Activated gamma-delta T cell treated with anti-CD3 and anti-CD28 coated beads, Interleukin-2, amount 50 U/mL, for 16 hours (primary cell): ENCODE data around the gene SREK1IP1.
A peak's percentile ranks its signal among the peaks of the same experiment; 100 is the strongest.

Source experiments
- DNase-seq: peaks from one replicate; pipeline ENCODE4 v3.0.0-alpha.2; 2020; ENCODE audit warnings: low read depth

Gene SREK1IP1

DNA sequence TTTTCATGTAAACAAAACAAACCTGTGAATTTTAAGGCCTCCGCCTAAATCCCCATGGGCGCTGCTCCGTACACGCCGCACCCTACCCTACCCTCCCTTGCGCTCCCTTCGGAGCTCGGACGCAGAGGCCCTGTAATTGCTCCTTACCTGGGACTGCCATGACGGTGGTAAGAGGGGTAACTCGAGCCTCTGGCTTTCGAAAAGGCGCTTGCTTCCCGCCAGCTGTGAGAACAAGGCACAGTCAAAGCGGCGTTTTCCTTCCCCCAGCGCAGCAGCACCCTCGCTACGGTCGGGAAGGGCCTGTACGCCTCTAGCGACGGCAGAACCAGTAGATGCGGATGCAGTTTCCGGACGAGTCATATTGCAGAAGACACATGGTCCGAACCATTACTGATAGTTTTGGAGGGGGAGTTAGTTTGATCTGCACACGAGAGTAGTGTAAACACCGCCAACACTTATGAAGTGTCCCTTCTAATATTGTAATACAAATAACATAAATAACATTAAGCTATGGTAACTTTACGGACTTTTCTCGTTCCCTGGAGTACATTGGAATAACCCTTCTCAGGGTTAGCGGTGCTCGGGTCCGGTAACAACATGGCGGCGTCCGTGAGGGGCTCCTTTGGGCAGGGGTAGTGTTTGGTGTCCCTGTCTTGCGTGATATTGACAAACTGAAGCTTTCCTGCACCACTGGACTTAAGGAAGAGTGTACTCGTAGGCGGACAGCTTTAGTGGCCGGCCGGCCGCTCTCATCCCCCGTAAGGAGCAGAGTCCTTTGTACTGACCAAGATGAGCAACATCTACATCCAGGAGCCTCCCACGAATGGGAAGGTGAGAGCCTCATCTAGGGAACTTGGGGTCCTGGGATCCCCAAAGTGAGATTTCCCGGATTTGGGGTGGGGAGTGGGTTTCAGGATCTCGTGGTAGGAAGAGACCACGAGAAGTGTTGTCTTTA lies at the start of gene SREK1IP1, which contains the start of gene CWC27:
SREK1IP1 (minus strand) TSS at position 334 of the 955 bp plus-strand sequence; CDS start at position 160, 174 bp downstream.
CWC27 (plus strand) TSS at position 573 of the 955 bp plus-strand sequence; CDS start at position 790, 217 bp downstream.
- DNase-seq: peak; percentile 62

- no peak for DNase-seq
Measured at GRCh38 chr5:64818245-64818644, 49.8 kb upstream of the SREK1IP1 start.

- no peak for DNase-seq
Measured at GRCh38 chr5:64814073-64814472, 45.6 kb upstream of the SREK1IP1 start.

GRCh38 chr5:64811050-64811640 lies 42.7 kb upstream of the SREK1IP1 start:
- no peak for DNase-seq

DNA sequence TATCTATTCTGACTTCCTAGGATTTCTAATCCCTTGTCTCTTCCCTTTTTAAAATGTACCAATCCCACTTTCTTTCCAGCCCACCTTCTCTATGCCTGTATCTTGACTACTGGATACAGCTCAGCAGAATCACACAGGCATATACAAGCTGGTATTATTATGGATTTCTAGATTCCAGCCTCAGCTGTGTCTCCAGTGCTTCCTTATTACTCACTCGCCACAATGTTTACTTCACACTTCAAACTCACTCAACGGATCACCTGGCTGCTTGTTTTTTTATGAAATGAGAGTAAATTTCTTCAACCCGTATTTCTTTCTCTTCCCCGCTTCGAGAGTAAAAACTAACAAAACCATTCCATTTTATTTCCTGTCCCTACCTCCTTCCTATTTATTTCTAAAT lies 39.0 kb upstream of the SREK1IP1 start:
- no peak for DNase-seq

- DNase-seq: no peak
Measured at GRCh38 chr5:64806537-64806936, 38.0 kb upstream of the SREK1IP1 start.

DNA sequence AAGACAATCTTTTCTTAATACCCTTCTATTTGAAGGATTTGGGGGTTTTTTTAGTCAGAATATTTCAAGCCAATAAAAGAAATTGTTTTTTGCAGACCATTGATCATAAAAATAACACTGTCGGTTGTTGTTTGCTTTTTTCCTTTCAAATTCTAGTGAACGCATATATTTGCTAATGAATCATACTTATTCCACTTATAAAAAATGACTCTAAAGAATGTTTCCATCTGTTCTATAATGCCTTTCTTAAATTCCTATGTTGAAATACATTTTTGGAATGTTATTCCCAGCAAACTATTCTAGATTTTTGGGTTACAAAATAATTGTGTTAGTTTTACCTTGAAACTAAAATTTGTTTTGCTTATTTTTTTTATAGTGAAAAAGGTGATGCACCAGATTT lies 32.4 kb upstream of the SREK1IP1 start:
- DNase-seq: no peak

DNA sequence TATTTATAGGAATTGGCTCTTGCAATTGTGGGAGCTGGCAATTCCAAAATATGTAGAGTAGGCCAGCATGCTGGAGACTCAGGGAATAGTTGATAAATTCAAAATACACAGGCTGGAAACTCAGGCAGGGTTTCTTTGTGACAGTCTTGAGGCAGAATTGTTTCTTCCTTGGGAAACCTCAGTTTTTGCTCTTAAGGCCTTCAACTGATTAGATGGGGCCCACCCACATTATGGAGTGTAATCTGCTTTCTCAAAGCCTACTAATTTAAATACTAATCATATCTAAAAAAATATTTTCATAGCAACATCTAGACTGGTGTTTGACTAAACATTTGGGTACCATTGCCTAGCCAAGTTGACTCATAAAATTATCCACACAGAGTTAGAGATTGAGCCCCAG lies 27.8 kb upstream of the SREK1IP1 start:
- DNase-seq: no peak

DNA sequence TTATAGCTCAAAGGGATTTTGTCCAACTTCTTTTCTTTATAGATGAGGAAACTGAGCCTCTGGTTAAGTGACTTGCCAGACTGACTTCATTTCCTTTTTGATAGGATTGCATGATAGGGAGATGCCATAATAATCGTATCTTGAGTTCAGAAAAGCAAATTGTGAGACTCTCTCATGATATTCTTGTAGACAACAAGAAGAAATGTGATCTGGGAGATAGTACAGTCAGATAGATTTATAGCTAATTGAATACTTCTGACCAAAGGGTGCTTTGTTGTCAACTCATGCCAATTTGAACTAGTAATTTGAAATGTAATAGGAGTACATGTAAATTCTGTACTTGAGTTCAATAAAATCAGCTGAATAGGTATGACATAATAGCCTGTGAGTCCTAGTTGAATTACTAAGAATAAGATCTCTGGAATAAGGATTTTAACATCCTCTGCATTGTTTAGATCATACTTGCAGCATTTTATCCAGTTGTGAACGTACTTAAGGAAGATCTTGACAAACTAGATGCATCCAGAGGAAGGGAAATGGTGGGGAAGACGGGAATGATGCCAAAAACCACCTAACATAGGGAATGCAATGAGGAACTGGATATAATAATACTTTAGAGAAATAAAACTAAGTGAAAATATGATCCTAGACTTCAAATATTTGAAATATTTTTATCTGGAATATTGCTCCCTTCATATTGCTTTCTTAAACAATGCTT lies 25.7 kb upstream of the SREK1IP1 start:
- no peak for DNase-seq

DNA sequence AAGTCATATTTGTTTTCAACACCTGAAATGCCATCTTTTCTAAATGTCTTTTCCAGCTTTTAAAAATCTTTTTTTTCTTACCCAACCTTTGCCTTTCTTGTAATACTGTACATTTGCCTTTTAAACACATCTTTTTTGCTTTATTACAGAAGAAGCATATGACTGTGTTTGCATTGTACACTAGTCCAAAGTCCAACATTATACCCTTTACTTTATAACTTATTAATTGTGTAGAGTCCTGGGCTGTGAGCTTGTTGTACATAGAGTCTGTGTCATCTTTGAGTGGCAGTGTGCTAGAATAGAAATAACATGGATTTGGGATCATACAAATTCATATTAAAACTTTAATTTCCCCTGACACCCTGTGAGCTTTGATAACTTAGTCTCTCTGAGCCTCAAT lies 24.0 kb upstream of the SREK1IP1 start:
- no peak for DNase-seq

DNA sequence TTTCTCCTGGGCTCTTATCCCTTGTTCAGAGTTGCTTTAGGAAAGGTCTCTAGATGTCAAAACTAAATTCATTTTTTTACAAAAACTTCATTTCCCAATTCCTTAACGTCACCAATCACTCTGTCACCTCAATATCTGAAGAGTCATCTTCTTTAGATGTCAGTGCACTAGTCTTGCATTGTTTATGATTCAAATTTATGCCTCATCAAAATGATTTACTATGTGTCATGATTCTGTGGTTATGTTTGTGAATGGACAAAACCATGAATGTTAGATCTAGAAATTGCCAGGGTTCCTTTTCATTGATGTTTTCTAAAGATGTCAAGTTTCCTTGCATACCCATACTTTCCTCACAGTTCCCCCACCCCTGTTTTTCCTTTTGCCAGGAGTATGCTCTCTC lies 21.7 kb upstream of the SREK1IP1 start:
- DNase-seq: no peak

- no peak for DNase-seq
Measured at GRCh38 chr5:64789457-64789856, 21.0 kb upstream of the SREK1IP1 start.

- no peak for DNase-seq
Measured at GRCh38 chr5:64788156-64788555, 19.7 kb upstream of the SREK1IP1 start.

DNA sequence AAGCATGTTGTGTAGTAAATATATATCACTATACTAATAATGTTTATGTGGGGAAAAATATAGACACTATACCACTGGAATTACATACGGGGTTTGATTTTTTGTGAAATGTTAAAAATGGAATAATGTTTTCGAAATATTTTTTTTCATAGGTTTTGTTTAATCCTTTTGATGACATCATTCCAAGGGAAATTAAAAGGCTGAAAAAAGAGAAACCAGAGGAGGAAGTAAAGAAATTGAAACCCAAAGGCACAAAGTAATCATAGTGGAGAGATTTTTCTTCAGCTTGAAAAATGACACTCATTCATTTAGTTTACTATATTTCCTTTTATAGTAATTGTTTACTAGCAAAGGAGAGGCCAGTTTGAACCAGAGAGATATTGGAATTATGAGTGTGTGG lies 17.9 kb upstream of the SREK1IP1 start:
- no peak for DNase-seq

DNA sequence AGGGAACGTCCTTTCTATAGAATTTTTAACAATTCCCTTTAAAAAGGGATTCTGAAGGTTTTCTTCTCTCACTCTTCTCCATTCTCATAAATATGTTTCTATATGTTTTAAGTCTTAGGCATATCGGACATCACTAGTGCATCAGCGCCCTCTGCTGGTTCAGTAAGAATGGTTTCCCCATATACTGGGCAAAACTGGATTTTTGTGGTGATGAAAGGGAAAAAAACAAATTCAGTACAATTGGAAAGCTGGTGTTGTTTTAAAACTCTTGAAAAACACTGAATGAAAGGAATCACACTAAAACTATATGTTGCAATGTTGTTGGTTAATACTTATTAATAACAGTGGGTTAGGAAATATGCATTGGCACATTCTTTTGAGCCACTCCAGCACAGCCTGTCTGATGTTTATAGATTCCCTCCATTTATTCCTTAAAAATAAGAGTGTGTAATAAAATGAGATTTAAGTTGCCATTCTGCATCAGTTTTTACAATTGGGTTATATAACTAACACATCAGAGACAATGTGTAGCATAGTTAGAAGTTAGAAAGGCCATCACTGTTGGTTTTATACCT lies 16.0 kb upstream of the SREK1IP1 start:
- peak; percentile 45 for DNase-seq

GRCh38 chr5:64775291-64775690 lies 6.8 kb upstream of the SREK1IP1 start:
- no peak for DNase-seq

GRCh38 chr5:64773533-64773932 lies 5.0 kb upstream of the SREK1IP1 start:
- no peak for DNase-seq

GRCh38 chr5:64771736-64772135 lies 3.2 kb upstream of the SREK1IP1 start:
- DNase-seq: no peak

DNA sequence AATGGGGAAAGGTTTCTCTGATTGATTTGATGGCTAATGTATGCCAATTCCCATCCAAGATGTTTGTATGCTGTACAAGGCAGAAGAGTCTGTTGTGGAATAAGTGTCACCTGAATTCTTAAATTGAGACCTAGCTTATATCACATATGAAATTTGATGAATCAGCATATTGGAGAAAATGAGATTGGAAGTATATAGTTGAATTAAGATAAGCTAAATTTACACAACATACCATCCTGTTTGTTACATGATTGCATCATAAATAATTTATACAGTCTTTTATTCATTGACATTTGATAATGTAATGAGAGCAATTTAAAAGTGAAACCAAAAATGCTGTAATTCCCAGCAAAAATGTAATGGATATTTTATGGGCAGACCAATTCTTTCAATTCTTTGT lies 1.4 kb upstream of the SREK1IP1 start:
- DNase-seq: no peak

DNA sequence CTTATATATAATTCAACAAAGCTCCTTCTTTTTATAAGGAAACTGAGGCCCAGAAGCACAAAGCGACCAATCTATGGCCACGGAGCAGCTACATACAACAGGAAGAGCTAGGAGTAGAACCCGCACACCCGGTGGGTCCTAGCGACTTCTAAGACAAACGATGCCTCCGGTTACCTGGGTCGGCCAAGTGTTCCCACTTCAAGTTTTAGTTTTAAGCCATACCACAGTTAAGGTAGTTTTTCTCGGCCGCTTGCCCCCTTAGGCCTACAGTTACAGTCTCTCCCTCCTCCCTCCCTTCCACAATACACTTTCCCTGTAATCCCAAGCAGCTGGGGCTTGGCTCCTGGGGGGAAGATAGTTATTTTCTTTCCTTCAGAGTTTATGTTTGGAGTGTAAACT lies 533 bp downstream of the SREK1IP1 start:
- DNase-seq: no peak

DNA sequence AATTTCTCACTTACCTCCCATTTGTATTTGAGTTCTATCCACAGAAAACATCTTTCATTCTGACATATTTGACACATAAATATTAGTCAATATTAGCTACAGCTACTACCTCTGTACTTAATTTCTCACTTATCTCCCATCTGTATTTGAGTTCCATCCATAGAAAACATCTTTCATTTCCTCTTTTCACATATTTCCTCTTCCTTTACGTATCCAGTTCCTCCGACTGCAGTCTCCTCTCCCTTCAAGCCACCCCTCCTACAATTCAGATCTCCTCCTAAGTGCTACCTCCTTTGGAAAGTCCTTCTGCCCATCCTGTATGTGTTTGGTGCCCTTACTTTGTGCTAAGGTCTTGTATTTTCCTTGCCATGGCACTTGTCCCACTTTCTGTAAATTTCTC lies 1.6 kb downstream of the SREK1IP1 start:
- no peak for DNase-seq

DNA sequence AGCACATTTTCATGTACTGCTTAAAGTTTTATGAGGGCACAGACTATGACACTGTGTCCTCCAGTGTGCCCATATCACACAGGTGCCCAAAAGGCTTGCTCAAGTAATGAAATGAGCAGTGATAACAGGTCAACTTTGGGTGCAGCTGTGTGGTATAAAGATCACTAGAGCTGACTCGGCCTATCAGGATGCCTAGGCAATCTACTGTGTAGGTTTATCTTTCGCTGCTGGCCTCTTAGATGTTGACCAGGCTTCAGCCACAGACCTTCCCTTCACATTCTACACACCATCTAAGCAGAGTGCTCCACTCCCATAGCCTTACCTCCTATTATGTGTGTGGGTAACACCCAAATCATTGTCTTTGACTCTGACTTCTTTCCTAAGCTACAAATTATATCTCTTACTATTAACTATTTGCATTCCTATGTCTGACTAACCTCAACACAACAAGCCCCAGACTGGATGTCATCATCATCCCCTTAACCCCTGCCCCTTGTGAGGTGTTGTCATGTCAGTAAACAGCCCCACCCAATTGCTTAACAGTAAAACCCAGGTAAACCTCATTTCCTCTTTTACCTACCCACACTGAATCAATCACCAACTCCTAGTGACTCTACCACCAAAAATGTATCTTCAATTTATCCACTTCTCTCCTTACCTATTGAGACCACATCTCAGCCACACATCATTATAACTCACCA lies 2.5 kb downstream of the SREK1IP1 start:
- DNase-seq: no peak
